OCI-M1 (cell line): Measurements from ENCODE around the gene PRKCE.
"Not testable (repeated sequence)": the region's sequence is repeated elsewhere in the genome, so short reads cannot be mapped to it uniquely, and the experiment has no call there.

ENCODE experiments used
- DNase-seq: peaks from one replicate; lab custom pipeline; 2025; lab: John Stamatoyannopoulos, UW

PRKCE gene

DNA sequence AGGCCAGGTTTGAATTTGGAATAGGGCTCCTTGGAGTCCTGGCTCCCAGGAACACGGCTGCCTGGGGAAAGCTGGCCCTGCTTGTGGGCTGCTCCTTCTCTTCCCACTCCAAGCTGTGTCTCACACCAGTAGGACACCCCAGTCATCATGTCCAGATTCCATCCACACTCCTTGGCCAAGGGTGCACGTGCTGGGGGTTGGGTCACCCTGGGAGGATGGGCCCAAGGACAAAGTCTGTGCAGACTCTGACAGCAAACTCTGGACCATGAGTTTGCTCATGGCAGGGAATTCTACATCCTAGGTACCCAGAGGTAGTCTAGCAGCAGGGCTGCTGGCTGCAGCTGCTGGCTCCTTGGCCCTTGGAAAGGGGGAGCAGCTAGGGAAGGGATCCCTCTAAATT, 543.4 kb downstream of the PRKCE start:
- no peak for DNase-seq

DNA sequence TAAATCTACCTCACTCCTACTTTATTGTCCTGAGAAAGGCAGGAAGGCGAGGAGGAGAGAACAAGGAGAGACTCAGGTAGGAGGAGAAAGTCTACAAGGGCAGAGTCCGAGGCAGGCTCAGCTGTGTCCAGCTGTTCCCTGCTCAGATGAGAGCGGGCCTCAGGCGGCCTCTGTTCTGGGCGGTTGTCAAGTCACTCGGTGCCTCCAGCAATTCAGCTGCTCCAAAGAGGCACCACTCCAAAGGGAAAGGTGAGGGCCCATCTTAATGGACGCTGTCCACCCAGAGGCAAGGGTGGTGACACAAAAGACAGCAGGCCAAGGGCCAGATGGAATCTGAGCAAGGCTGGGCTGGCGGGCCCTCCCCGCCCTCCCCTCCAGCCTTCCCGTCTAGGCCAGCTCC, 544.3 kb downstream of the PRKCE start:
- no peak for DNase-seq

DNA sequence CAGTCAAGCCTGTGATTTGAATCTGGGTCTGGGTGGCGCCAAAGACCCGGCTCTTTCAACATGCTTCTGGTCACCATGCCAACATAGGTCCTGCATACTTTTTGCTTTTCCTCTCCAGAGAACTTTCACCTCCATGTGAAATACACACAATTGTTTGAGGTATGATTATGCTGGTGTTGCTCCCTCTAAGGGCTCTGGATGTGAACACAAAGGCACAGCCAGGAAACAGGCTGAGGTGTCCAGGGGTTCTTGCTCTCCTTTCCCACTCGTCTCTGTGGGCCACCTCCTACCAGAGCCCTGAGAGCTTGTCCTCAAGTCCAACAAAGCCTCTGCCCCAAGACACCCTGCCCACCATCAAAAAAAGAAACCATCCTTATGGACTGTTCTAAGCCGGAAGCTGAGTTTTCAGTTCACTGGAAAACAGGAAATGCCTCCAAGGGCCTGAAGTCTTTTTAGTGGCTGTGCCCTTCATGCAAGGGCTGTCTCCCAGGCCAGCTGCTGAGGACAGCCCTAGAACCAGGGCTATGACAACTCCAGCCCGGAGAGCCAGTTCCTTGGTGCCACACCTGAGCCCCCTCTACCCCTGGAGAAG, 545.5 kb downstream of the PRKCE start:
- DNase-seq: no peak

DNA sequence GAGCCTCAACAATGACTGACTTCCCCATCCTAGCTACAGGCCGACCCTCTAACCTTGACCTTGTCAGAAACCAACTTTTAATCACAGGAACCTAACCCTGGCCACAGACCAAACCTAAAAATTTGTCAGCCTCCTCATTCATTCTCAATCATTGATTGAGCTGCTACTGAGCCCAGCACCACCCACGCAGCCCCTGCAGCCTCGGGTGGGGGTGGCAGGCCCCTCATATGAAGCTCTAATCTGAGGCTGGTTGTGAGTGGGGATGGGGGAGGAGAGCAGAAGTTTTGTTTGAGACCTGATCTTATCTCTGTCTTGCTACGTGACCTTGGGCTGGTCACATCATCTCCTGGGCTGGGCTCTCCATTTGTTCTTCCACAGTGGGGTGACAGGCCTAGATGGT, 546.2 kb downstream of the PRKCE start:
- DNase-seq: no peak

DNA sequence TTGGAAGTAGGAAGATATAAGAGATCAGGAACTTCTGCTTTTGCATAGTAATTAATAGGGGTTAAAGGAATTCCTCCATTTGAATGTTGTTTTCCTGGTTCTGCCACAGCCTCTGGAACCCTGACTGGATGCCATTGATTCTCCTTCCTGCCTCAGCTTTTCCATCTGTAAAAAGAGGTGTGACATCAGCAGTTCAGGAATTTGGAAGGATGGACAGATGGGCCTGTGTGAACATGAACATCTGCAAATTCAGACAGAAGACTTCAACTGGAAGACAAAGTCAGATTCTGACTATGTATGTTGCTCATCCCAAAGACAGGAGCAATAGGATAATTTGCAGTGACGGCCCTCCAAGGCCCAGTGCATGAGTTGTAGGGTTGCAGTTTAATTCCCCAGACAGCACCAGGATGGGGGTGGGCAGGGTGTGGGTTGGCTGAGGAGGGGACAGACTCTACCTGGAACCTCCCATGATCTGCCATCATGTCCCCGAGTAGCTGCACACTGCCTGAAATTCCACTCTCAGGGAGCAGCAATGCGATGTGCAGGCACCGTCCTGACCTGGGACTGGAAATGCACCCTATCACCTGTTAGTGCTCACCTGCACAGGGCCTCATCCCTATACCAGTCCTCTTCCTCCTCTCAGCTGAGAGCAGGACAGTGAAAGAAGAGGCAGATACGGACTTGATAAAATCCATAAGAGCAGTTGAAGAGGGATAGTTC, 546.8 kb downstream of the PRKCE start:
- no peak for DNase-seq

DNA sequence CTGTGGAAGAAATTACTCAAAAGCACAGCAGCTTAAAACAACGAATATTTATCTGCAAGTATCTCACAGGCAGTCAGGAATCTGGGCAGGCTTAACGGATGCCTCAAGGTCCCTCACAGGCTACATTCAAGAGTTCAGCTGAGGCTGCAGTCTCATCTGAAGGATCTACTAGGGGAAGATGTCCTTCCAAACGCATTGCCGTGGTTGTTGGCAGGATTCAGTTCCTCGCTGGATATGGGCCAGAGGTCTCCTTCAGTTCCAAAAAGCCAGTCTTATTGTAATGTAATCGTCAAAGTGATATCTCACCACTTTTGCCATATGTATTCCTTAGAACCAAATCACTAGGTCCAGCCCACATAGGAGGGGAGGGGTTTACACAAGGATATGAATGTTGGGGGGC, 547.5 kb downstream of the PRKCE start:
- DNase-seq: no peak

DNA sequence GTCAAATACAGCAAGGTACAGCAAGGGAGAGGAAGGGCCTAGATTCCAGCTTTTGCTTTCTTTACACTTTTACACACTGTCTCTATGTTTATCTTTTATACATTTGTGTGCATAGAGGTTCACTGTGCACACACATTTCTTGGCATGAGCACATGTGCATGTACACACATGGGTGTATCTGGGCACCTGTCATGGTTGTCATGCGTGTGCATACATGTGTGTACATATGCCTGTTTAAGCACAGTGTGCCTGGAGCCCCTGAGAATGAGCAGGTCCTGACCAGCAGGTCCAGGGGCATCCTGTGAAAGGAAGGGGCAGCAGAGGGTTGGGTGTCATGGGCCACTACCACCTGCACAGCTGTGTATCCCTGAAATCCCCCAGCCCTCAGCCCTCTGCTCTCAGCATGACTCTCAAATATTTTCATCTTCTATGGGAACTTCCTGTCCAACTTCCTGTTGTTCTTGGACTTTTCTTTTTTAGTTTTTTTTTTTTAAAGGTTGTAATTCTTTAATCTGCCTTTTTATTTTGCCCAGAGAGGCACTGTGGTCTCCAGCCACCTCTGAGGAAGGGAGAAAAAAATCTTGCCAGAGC, 548.7 kb downstream of the PRKCE start:
- DNase-seq: no peak

DNA sequence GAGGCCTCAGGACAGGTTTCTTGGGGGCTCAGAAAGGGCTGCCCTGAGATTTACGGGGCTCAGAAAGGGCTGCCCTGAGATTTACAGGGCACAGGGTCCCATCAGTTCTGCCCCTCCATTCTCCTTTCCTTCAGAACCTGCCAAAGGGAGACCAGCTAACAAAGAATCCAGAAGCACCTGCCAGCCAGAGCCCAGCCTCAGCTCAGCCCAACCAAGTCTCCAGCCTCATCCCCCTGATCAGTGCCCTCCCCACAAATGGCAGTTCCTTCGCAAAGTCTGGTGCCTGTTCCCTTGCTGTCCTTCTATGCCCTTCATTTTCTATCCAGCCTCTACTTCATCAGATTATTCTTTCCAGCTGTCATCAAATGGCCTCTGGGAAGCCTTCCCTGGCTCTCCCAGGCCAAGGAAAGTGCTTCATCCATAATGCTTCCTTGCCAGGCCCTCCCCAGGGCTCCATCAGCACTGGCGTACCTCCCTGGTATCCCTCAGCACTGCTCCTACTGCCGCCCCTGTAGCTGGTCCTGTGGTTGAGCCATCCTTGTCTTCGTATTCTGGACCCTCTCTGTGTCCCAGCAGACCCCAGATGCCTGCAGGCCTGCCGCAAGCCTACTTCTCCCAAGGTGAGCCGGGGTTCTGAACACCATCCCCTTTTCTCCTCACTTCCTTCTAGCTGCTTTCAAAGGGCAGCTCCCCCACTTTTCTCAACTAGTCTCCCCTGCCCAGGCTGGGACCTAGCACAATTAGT, 549.6 kb downstream of the PRKCE start:
- no peak for DNase-seq

DNA sequence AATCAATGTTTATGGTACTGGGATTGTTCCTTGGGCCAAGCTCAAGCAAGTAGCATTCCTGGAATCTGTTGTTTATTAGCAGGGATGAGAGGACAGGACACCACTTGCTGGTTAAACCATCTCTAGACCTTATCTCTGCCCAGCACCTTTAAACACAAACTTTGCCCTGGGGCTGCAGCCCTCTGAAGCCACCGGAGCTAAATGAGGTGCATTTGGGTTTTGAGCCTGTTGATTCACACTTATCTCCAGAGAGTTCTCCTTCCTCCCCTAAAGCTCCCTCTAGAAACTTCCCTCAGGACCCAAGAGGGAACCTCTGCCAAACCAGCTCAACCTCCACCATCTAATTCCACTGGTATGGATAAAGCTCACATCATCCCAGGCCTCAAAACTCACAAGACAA, 551.0 kb downstream of the PRKCE start:
- peak; percentile 33 for DNase-seq

DNA sequence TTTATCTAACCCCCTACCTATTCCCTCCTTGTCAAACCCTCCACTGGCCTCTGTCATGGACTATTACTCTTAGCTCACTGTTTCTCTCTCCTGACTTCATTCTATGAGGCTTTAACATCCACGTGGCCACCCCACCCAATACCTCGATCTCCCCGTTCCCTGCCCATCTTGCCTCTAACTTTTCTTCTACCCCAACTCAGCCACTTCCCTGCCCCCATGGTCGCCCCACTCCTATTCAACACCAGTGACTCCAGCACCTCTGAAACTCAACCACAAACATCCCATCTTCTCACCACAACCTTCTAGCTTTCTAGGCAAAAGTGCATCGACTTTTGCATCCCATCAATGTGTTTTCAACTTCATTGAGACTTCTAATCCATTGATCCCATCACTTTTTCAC, 551.5 kb downstream of the PRKCE start:
- DNase-seq: no peak

DNA sequence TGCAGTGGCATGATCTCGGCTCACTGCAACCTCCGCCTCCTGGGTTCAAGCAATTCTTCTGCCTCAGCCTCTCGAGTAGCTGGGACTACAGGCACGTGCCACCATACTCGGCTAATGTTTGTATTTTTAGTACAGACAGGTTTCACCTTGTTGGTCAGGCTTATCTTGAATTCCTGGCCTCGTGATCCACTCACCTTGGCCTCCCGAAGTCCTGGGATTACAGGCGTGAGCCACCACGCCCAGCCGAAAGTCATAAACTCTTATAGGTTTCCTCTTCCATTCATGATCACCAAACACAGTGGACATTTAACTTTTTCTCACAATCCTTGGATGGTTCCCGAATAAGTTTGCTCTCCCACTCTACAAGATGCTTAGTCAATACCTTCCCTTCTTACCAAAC, 552.2 kb downstream of the PRKCE start:
- DNase-seq: not testable (repeated sequence)

DNA sequence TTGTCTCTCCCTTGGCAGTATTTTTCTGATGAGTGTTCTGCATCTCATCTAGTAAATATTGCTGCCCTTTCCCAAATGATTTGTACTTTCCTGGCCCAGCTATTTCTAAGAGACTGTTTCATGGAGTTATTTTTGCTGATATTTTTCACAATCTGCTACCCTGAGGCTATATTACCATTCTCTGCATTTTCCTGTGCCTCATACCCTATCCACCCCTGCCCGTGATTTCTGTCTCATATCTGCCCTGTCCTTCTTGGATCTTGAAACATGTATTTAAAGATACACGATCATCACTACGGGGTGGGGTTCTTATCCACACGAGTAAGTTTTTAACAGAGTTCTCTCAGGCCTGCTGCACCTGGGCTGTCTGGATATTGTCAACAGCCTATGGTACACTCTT, 556.1 kb downstream of the PRKCE start:
- DNase-seq: no peak

DNA sequence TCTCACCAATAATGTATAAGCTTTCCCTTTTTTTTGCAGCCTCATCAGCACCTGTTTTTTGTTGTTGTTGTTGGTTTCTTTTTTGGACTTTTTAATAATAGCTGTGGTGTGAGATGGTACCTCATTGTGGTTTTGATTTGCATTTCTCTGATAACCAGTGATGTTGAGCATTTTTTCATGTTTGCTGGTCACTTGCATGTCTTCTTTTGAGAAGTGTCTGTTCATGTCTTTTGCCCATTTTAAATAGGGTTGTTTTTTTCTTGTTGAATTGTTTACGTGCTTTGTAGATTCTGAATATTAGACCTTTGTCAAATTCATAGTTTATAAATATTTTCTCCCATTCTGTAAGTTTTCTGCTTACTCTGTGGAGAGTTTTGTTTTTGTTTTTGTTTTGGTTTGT, 557.3 kb downstream of the PRKCE start:
- DNase-seq: no peak

DNA sequence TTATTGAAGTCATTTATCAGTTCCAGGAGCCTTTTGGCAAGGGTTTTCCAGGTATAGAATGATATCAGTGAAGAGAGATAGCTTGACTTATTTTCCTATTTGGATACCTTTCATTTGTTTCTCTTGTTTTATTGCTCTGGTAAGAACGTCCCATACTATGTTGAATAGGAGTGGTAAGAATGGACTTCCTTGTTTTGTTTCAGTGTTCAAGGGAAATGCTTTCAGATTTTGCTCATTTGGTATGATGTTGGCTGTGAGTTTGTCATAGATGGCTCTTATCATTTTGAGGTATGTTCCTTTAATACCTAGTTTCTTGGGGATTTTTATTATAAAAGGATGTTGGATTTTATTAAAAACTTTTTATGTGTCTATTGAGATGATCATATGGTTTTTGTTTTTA, 558.6 kb downstream of the PRKCE start:
- no peak for DNase-seq

DNA sequence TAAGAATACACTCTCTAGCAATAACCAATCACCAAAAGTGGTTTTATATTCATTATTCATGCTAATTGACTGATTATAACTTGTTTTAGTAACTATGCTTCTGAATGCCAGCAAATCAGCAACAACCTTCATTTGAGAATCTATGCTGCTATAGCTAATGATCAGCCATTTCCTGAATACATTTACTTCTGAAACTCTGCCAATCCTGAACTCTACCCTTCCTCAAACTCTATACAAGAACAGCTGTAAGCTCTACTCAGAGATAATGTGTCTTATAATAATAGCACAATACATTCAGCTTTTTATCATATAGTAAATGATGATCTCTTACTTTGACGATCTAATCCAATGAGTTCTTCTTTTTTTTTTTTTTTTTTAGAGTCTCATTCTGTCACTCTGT, 560.0 kb downstream of the PRKCE start:
- no peak for DNase-seq

DNA sequence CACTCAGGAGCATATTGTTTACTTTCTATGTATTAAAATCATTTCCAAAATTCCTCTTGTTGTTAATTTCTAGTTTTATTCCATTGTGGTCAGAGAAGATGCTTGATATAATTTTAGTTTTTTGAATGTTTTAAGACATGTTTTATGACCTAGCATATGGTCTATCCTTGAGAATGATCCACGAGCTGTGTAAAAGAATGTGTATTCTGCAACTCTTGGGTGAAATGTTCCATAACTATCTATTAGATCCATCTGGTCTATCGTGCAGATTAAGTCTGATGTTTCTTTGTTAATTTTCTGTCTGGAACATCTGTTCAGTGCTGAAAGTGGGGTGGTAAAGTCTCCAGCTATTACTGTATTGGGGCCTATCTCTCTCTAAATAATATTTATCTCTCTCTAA, 562.4 kb downstream of the PRKCE start:
- no peak for DNase-seq

DNA sequence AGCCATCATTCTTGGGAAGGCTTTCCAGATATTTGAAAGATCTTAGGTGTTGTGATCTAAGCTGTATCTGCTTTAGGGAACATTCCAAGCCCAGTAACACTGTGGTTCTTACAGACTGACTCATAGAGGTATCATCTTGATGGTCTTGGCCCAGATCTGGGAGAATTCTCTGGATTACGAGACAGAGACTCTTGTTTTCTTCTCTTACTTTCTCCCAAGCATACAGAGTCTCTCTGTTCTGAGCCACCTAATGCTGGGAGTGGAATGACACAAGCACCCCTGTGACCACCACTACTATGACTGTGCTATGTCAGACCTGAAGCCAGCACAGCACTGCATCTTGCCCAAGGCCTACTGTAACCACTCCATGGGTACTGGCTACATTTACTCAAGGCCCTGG, 564.7 kb downstream of the PRKCE start:
- no peak for DNase-seq

DNA sequence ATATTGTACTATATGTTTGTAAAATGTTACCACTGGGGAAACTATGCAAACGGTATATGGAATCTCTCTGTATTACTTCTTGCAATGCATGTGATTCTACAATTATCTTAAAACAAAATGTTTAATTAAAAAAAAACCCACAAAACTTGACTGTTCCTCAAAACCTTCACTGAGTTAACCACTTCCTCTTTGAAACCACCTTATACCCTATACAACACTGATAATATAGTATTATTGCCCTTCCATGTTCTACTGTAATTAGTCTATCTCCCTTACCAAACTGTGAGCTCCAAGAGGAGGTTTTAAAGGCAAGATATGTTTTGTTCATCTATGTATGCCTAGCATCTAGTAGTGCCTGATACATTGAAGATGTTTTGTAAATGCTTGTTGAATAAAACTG, 572.0 kb downstream of the PRKCE start:
- DNase-seq: peak; percentile 60

DNA sequence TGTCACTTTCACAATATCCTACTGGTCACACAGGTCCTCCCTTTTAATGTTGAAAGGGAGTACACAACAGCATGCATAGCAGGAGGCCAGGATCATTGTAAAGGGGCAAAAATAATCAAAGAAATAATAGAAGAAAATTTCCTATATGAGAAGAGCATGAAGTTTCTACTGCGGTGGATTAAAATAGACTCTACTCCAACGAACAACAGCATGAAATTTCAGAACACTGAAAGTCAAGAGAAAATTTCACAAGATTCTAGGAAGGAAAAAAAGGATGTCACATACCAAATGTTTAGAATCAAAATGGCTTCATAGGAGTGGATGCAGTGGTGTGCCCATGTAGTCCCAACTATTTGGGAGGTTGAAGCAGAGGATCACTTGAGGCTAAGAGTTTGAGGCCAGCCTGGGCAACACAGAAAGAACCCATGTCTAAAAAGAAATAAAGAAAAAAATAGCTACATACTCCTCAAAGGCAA, 573.7 kb downstream of the PRKCE start:
- no peak for DNase-seq

DNA sequence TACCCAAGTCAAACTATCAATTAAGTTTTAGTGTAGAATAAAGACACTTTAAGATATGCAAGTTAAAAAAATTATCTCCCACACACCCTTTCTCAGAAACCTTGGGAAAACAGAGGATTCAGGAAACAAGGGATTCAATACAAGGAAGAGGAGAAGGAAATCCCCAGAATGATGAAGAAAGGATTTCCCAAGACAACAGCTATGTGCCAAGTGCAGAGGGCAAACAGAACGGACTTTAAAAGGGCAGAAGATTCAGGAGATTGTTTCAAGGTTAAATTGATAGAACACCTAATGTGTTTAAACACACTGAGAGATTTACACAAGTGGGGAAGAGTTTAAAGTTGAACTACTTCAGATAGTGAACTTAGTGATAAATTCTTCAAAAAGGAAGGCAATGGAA, 574.3 kb downstream of the PRKCE start:
- no peak for DNase-seq

DNA sequence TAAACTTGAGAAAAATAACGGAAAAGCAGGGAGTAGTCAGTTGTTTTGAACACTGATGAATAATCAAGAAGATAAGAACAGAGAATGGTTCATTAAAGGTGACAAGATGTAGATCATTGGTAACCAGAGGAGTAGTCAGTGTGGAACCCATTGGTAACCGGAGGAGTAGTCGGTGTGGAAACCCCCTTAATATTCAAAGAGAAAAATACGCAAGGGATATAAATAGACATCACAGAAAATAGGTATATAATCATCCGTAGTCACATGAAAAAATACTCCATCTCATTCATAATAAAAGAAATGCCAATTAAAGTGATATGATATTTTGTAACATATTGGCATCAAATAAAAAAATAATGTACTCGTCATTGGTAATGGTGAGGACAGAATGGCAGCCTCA, 575.1 kb downstream of the PRKCE start:
- no peak for DNase-seq

DNA sequence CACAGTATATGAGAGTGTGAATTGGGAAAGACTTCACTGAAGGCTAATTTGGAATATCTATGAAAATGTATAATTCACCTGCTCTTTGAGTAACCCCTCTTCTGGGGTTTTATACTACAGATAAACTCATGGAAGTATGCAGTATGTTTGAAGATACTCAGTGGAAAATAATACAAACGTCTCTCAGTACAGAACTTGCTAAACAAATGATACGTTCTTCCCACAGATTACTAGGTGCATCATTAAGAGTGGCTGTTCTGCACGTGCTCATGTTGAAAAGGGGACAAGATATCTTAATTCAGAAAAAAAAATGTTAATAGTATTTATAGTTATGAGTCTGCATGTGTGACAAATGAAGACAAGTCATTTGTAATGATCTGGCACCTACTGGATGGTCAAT, 575.5 kb downstream of the PRKCE start:
- no peak for DNase-seq

DNA sequence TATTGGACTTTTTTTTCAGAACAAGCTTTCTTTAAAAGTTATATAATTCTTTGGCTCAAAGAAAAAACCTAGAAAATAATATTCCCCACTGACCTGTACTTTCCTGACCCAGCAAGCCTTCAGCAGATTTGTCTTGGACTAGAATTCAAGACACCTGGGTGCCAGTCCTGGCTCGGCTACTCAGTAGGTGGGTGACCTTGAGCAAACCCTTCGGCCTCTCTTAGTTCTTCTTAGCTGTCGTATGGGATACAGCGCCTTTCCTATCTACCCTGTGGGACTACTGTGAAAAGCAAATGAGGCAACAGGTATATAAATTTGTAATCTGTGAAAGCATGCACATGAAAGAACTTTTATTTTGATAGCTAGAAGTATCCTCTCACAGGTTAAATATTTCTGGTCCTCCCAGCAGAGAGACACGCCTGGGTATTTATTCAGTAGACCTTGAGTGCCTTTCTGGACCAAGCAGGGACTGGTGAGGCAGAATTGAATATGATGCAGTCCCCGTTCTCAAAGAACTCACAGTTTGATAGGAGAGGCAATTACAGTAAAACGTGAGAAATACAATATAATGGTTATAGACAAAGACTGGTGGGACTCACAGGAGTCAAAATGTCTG, 576.3 kb downstream of the PRKCE start:
- DNase-seq: no peak
